ENCODE data around the gene SF3B5. TPM values are rescaled to one million over a fixed set of nuclear protein-coding genes. Genes with fewer than 3 reads are reported as not detected.
"Not testable (repeated sequence)": the region's sequence is repeated elsewhere in the genome, so short reads cannot be mapped to it uniquely, and the experiment has no call there.

SF3B5 gene
- 137 and 163 TPM in 2 replicates for total RNA-seq

DNA sequence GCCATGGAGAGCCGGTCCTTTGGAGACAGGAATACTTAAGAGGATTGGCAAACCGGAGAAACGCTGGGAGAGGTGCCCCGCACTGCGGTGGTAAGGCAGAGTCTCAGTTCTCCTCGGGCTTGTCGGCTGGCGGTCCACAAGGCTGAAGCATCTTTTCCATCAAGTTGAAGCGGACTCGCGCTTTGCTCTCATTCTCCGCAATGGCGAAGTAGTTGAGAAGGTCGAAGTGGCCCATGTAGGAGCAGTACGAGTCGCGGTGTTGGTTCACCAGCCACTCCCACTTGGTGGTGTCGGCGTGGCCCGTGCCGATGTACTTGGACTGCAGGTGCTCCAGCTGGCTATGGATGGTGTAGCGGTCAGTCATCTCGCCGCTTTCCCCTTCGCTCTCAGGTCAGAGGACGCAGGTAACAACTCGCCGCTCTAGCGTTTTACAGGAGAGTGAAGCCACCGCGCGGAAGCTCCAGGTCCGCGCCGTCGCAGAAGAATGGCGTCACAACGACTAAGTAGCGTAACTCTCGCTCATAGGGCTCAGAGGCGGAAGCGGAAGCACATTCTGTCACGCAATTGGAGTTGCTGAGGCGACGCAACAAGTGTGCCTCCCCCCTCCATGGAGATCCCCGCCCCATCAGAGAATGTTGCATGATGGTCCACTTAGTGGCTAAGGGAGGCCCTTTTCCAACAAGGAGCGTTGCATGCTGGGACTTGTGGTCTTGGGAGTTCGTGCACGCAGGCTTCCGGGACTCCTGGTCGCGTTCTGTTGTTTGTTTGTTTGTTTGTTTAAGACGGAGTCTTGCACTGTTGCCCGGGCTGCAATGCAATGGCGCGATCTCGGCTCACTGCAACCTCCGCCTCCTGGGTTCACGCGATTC, at the start of gene SF3B5:
SF3B5 (minus strand) TSS at position 440 of the 869 bp plus-strand sequence; CDS start at position 364, 76 bp downstream.
- peak; percentile 96 for DNase-seq (ENCODE audit: extremely low read depth, low read depth, low spot score)

DNA sequence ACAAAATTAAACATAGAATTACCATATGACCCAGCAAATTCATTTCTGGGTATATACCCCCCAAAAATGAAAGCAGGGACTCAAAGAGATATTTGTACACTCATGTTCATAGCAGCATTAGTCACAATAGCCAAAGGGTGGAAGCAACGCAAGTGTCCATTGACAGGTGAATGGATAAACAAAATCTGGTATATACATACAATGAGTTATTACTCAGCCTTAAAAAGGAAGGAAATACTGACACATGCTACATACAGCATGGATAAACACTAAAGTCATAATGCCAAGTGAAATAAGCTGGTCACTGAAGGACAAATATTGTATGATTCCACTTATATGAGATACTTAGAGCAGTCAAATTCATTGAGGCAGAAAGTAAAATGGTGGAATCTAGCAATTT, 49.6 kb upstream of the SF3B5 start:
- no peak for DNase-seq (ENCODE audit: extremely low read depth, low read depth, low spot score)

DNA sequence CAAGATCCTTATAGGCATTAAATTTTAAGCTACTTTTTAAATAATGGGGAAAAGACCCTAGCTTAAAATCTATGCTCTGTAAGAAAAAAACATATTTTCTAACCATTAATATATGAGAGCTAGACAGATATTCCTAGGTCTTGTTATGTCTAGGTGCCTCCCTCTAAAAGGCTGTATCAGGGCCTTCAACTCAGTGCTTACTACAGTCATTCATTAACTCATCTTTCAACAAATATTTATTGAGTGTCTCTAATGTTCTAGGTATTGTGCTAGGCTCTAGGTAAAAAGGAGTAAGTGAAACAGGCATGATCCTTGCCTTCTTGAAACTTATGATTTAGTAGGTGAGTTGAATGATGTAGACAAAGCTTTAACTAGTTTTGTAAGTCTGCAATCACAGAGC, 48.5 kb upstream of the SF3B5 start:
- DNase-seq (ENCODE audit: extremely low read depth, low read depth, low spot score) = no peak

DNA sequence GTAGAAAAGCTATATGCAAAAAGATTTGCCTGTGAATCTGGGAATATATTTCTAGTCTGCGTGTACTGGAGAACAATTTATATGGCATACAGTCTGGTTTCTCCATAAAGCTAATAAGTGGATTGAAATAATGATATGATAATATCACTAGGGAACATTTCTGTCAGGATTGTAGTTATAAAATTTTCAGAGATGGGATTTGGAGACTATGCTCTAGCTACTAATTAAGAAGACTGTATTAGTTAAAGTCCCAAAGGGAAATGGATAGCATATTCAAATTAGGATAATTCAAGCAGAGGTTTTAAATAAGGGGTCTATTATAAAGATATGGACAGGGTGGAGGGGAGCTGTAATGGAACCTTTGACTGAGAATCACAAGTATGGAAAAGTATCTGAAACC, 47.7 kb upstream of the SF3B5 start:
- no peak for DNase-seq (ENCODE audit: extremely low read depth, low read depth, low spot score)

DNA sequence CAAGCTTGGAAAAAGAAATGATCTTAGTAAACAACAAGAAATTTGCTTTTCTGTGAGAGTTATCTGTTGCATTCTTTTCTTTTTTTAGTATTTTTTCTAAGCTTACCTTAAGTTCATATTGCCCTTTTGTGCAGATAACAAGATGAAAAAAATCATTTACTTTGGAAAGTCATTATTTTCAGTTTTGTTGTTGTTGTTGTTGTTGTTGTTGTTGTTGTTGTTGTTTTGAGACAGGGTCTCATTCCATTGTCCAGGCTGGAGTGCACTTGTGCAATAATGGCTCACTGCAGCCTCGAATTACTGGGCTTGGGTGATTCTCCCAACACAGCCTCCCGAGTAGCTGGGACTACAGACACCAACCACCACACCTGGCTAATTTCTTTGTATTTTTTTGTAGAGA, 46.1 kb upstream of the SF3B5 start:
- DNase-seq (ENCODE audit: extremely low read depth, low read depth, low spot score) = no peak

DNA sequence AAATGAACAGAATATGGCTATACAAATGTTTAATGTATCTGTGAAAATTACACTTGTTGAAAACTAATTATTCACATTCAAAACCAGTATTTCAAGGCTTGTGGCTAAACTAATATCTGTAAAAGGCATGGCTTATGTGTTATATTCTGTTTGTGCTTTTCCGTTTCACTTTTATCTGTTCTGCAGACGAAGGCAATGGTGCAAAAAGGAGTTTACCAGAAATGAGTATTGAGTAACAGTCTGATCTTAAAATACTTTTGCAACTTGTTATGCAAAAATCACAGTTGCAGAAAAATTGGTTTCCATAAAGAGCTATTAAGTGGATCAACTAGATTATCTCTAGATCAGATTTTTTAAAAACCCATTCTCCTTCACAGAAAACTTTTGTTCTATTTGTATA, 45.5 kb upstream of the SF3B5 start:
- no peak for DNase-seq (ENCODE audit: extremely low read depth, low read depth, low spot score)

DNA sequence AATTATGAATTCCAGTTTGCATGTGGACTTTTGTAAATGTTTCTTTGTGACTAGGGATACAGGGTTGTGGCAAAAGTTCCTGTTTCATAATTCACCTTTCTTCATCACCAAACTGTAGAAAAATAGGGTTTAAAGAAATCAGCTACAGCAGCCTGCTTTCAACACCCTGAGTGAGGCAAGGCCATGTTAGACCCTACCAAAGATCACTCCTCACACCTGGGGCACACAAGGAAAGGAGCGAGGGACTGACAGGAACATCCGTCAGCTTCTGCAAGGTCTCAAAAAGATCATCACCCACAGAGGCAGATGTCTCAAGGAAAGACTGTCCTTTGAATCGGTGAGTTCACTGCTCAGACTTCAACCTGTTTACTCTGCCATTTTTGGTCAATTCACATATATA, 44.4 kb upstream of the SF3B5 start:
- no peak for DNase-seq (ENCODE audit: extremely low read depth, low read depth, low spot score)

DNA sequence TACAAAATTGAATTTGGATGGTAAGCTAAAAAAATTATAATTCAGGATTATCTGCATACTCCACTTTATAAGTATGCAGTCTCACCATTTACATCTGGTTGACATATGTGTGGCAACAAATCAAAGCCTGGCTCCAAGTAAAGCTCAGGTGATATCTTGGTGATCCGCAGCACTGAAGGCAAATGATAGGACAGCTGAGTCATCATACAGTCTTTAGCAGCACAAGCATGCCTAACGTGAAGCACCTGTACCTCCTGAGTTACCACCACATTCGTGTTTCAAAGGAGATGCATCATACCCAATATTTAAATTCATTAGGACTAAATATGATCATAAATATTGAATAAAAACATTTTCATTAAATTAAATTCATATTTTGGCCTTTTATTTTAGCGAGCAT, 43.2 kb upstream of the SF3B5 start:
- DNase-seq (ENCODE audit: extremely low read depth, low read depth, low spot score) = no peak

DNA sequence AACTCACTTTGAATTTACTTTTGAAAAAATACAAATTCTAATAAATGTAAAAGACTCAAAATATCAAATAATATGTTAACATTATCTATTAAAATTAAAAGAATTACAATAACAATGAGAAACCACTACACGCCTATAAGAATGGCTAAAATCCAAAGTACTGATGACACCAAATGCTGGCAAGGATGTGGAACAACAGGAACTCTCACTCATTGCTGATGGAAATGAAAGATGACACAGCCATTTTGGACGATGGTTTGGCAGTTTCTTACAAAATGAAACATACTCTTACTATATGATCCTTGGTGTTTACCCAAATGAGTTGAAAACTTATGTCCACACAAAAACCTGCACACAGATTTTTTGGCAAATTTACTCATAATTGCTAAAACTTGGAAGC, 39.4 kb upstream of the SF3B5 start:
- DNase-seq (ENCODE audit: extremely low read depth, low read depth, low spot score) = no peak

DNA sequence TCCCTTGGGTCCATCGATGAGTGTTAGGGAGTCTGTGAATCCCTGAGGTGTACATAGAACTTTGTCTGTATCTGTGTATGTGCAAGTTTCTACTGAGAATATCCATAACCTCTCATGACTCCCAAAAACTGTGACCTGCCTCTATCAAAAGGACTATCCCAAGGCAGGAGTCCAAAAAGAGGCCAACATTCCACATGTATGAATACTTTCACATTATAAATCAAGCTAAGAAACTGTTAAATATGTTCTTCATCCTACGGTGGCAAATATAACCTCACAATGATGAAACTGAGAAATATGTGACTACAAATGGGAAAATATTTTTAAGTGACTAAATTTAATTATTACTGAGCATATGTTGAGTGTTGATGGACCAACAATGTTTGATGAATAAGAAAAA, 38.8 kb upstream of the SF3B5 start:
- DNase-seq (ENCODE audit: extremely low read depth, low read depth, low spot score) = no peak

DNA sequence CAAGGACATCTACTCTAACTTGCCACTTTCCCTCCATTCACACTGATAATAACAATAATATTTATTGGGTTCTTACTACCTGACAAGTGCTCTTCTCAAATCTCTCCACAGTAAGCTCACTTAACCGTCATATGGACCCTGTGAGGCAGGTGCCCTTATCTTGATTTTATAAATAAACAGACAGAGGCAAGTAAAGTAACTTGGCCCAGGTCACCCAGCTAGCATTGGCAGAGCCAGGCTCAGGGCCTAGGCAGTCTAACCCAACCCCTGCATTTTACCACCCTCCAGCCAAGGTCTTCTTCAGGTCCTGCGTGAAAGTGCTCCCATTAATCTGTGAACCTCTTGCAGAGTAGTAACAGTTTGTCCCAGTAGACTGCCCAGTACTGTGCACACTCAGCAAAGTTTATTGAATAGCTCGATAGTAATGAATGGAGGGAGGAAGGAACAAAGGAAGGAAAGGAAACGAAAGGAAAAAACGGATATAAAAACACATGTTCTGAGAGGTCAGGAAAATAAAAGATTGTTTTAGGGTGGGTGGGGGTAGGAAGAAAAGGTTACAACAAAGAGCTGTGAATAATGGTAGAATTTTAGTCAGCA, 38.0 kb upstream of the SF3B5 start:
- no peak for DNase-seq (ENCODE audit: extremely low read depth, low read depth, low spot score)

DNA sequence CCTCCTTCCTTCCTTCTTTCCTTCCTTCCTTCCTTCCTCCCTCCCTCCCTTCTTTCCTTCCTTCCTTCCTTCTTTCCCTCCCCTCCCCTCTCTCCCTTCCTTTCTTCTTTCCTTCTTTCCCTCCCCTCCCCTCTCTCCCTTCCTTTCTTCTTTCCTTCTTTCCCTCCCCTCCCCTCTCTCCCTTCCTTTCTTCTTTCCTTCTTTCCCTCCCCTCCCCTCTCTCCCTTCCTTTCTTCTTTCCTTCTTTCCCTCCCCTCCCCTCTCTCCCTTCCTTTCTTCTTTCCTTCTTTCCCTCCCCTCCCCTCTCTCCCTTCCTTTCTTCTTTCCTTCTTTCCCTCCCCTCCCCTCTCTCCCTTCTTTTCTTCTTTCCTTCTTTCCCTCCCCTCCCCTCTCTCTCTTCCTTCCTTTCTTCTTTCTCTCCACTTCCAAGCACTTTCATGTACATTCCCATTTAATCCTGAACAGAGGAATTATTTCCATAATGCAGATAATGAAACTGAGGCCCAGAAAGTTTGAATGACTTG, 36.9 kb upstream of the SF3B5 start:
- not testable (repeated sequence) for DNase-seq (ENCODE audit: extremely low read depth, low read depth, low spot score)

DNA sequence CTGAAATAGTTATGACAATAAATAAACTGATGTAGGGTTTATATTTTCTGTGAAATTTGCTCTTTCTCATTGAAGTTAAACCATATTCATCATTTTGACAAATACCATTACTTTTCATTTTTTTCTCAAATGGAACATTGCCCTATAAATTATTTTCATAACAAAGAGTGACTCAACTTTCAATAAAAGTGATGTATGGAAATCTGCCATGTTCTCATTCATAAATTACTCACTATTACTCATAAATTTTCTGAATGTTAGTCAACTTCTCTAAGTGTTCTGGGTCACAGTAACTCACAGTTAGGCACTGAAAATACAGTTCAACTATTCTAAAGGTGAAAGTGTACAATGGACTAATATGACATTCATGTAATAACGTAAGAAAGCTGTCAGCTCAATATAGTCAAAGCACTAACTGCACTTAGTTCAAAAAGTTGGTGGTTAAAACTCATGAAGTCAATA, 35.9 kb upstream of the SF3B5 start:
- no peak for DNase-seq (ENCODE audit: extremely low read depth, low read depth, low spot score)

DNA sequence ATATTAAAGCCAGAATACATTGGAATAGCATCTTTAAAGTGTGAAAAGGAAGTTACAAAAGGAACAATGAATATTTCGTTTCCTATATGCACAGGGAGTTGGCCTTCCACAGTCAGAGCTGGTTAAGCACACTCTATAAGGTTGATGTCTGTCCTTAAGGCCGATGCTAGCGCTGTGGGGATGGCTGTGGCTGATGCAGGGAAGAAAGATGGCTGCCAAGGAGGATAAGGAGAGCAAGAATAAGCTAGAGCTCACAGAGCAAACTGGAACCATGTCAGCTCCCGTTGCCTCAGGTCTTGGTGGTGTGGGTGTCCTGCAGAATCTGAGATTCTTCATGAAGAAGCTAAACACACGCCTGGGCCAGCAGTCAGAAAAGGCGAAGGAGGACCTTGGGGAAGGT, 34.1 kb upstream of the SF3B5 start:
- DNase-seq (ENCODE audit: extremely low read depth, low read depth, low spot score) = no peak

DNA sequence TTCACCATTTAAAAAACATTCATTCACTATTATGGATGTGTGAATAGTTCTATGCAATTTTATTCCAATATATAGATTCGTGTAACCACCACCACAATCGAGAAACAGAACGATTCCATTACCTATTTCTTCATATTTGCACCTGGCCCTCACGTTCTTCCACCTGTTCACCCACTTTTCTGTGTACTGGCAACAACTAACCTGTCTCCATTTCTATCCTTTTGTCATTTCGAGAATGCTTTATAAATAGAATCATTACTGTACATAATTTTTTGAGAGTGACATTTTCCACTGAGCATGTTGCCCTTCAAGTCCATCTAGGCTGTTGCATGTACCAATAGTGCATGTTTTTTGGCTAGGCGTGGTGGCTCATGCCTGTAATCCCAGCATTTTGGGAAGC, 31.7 kb upstream of the SF3B5 start:
- no peak for DNase-seq (ENCODE audit: extremely low read depth, low read depth, low spot score)

DNA sequence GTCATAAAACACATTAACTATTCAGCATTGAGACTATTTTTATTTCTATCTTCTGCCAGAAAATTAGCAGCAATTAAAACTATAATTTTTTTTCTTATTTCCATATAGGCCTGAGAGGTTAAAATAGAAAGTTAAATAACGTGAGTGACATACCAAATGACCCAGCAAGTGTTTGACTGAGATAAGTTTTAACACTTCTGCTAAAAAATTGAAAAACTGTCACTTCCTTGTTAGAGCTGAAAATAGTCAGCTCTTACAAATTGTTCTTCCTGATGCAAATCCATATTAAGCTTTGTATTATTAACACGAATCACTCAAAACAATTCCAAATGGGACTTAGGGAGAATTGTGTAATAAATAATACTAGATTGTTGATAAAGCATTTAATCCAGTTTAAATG, 28.5 kb upstream of the SF3B5 start:
- DNase-seq (ENCODE audit: extremely low read depth, low read depth, low spot score) = no peak

DNA sequence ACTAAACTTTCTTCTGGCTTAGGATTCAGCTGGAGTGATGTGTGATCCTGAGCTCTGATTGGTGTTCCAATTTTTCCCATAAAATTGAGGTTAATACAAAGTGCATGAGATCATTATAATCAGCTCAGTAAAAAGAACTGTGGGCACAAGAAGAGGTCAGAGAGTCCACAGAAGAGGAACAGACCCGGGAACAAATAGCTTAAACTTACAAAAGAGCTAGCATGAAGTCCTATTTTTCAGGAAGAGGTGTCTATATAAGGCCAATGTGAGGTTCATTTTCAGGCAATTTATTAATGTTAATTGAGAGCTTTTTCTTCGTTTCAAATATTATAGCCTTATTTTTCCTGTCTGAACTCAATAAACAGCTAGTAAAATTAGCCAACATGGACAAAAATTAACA, 28.0 kb upstream of the SF3B5 start:
- no peak for DNase-seq (ENCODE audit: extremely low read depth, low read depth, low spot score)

DNA sequence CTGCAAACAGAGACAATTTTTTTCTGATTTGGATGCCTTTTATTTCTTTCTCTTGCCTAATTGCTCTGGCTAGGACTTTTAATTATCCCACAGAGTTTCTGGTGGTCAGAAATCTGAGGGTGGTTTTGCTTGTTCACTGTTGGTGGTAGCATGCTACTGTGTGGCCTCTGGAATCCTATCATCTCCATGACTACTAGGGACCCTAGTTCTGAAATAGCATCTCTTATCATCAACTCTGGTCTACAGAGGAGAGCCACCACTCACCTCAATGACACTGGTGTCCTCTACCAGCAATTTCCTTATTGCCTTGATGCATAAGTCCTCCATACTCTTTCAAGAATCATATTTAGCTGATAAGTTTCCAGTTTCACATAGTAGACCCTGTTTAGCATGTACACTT, 27.5 kb upstream of the SF3B5 start:
- no peak for DNase-seq (ENCODE audit: extremely low read depth, low read depth, low spot score)

DNA sequence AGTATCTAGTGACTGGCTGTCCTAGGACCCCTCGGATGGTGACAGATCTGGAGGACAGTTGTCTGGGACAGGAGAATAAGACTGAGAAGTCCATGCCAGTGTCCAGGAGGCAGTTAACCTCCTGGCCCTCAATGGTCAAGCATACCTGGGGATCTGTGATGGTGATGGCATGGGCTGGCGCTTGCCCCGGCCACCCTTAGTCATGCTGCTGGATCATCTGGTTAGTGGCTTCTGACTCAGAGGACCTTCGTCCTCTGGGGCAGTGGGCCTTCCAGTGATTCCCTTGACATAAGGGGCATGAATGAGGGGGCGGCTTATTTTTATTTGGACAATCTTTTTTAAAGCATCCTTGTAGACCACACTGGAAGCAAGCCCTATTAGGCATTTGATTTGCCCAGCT, 24.0 kb upstream of the SF3B5 start:
- no peak for DNase-seq (ENCODE audit: extremely low read depth, low read depth, low spot score)

DNA sequence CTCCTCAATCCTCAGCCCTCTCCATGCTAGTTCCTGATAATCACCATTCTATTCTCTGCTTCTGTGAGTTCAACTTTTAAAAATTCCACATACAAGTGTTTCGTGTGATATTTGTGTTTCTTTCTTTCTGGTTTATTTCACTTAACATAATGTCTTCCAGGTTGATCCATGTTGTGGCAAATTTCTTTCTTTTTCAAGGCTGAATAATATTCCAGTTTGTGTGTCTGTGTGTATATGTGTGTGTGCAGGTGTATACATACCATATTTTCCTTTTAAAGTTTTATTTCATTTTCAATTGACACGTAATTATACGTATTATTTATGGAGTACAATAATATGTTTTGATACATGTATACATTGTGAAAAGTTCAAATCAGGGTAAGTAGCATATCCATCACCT, 19.8 kb upstream of the SF3B5 start:
- no peak for DNase-seq (ENCODE audit: extremely low read depth, low read depth, low spot score)

DNA sequence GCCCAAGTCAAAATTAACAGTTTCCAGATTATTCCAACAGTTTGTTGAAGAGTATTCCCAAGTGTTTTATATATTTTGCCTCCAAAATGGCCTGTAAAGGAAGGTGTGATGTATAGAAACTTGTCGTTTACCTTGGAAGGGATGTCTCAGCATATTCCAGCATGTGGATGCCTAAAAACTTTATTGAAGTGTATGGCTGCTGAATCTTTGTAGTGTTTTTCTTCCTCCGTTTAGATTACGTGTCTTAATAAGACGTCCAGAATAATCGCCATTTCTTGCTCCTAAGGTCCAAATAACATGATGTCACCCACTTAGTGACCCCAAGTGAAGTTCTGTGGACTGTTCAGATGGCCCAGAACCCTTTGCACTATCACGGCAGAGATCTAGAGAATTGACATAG, 18.0 kb upstream of the SF3B5 start:
- no peak for DNase-seq (ENCODE audit: extremely low read depth, low read depth, low spot score)

DNA sequence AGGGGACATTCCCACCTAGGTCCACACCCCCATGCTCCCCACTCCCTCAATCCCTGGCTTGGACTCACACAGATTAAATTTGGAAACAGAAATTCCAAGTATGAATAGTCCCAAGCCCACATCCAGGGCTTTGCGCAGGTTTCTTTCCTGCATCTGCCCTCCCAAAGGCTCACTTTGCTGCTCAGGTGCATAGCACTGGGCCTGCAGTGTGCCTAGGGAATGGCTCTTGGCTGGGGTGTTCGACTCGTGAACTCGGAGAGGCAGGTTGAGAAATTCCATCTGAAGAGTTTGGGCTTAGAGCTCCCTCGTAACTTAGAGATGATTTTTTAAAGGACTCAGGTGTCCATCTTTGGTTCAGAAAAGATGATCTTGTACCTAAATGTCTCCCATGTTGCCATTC, 14.8 kb upstream of the SF3B5 start:
- no peak for DNase-seq (ENCODE audit: extremely low read depth, low read depth, low spot score)

Data from glomerular endothelial cell (primary cell).